Uterus (tissue), 2 donors: ENCODE data around the gene MPP7.

ENCODE experiments used
- CTCF ChIP-seq, 4 experiments: fragments of 200-600 bp in 2 of 4; fragments of 450-650 bp in 2 of 4; sonication (generic) in 2 of 4; IDR thresholded peaks; one replicate each; pipeline ENCODE4 v1.5.1; 2016 to 2019; ENCODE audit warnings: antibody characterized with exemption in 4 of 4, mild to moderate bottlenecking in 2 of 4, moderate library complexity in 1 of 4
- POLR2A ChIP-seq, 2 donors: fragments of 450-650 bp; IDR thresholded peaks; one replicate each; pipeline ENCODE4 v1.6.1; 2016; ENCODE audit warnings: antibody characterized with exemption in 2 of 2, mild to moderate bottlenecking in 1 of 2, moderate library complexity in 1 of 2

GRCh38 chr10:28284126-28284525 is 18.7 kb downstream of the MPP7 start:
- TF ChIP-seq CTCF (IDR thresholded peaks at IDR 0.05) (no peak), POLR2A (IDR thresholded peaks at IDR 0.05) (no peak)
